ENCODE results near the gene KCNJ6.

KCNJ6 gene

GRCh38 chr21:37905291-37905690, 11.0 kb downstream of the KCNJ6 start:
- DNase-seq (ENCODE audit: low read depth): no peak

- DNase-seq (ENCODE audit: low read depth): no peak
Observed at GRCh38 chr21:37904856-37905255, 11.4 kb downstream of the KCNJ6 start.

GRCh38 chr21:37903396-37903795, 12.9 kb downstream of the KCNJ6 start:
- DNase-seq (ENCODE audit: low read depth): no peak

GRCh38 chr21:37899146-37899545, 17.1 kb downstream of the KCNJ6 start:
- no peak for DNase-seq (ENCODE audit: low read depth)

- no peak for DNase-seq (ENCODE audit: low read depth)
Observed at GRCh38 chr21:37896788-37897187, 19.5 kb downstream of the KCNJ6 start.

GRCh38 chr21:37891972-37892371, 24.3 kb downstream of the KCNJ6 start:
- DNase-seq (ENCODE audit: low read depth): no peak

GRCh38 chr21:37888659-37889058, 27.6 kb downstream of the KCNJ6 start:
- DNase-seq (ENCODE audit: low read depth): no peak

- no peak for DNase-seq (ENCODE audit: low read depth)
Observed at GRCh38 chr21:37886726-37887299, 29.4 kb downstream of the KCNJ6 start.

- DNase-seq (ENCODE audit: low read depth): no peak
Observed at GRCh38 chr21:37886120-37886519, 30.1 kb downstream of the KCNJ6 start.

- no peak for DNase-seq (ENCODE audit: low read depth)
Observed at GRCh38 chr21:37878946-37879660, 37.2 kb downstream of the KCNJ6 start.

GRCh38 chr21:37877888-37878684, 38.2 kb downstream of the KCNJ6 start:
- no peak for DNase-seq (ENCODE audit: low read depth)

- DNase-seq (ENCODE audit: low read depth): no peak
Observed at GRCh38 chr21:37877171-37877570, 39.1 kb downstream of the KCNJ6 start.

- no peak for DNase-seq (ENCODE audit: low read depth)
Observed at GRCh38 chr21:37876561-37876960, 39.7 kb downstream of the KCNJ6 start.

GRCh38 chr21:37874904-37875780, 41.1 kb downstream of the KCNJ6 start:
- DNase-seq (ENCODE audit: low read depth): no peak

- no peak for DNase-seq (ENCODE audit: low read depth)
Observed at GRCh38 chr21:37874481-37874880, 41.8 kb downstream of the KCNJ6 start.

- DNase-seq (ENCODE audit: low read depth): no peak
Observed at GRCh38 chr21:37873655-37874054, 42.6 kb downstream of the KCNJ6 start.

GRCh38 chr21:37871121-37871862, 45.0 kb downstream of the KCNJ6 start:
- no peak for DNase-seq (ENCODE audit: low read depth)

GRCh38 chr21:37870221-37870620, 46.0 kb downstream of the KCNJ6 start:
- DNase-seq (ENCODE audit: low read depth): no peak

GRCh38 chr21:37869661-37870060, 46.6 kb downstream of the KCNJ6 start:
- no peak for DNase-seq (ENCODE audit: low read depth)

- DNase-seq (ENCODE audit: low read depth): no peak
Observed at GRCh38 chr21:37868446-37869295, 47.6 kb downstream of the KCNJ6 start.

- no peak for DNase-seq (ENCODE audit: low read depth)
Observed at GRCh38 chr21:37866027-37866426, 50.2 kb downstream of the KCNJ6 start.
